ENCODE data around the gene COL18A1. TPM values are rescaled to one million over a fixed set of nuclear protein-coding genes. Genes with fewer than 3 reads are reported as not detected.

COL18A1 gene
- total and polyA plus RNA-seq, 11 donors = 31.7 to 109 (median 59.0) TPM

DNA sequence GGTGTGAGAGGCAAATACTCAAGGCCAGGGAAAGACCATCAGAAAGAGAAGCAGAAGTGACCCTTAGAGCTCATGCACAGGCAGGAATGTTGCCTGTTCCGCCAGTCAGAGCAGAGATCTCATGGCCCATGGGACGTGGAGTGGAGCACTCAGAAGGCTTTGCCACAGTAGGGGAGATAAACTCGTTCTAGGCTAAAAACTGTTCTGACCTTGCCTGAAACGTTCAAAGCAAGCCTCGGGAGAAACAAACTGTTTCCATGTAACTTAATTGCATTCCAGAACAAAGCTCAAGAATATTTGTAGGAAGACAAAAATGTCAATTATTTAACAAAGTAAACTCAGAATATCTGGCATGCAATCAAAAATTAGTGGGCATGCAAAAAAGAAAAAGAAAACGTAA, 158.0 kb downstream of the COL18A1 start:
- Histone ChIP-seq H3K27me3 (peaks cover 0 to 34% (median 3%) of the 10 kb centered on the region in 9 donors), H3K4me3 (no peak overlapping the region), H3K36me3 (no peaks in the 10 kb centered on the region), H3K27ac (no peak overlapping the region), H3K4me1 (no peaks in the 10 kb centered on the region), H3K9me3 (peaks cover 0 to 9% (median 0%) of the 10 kb centered on the region in 12 donors)
- ATAC-seq (no peak), DNase-seq (no peak)
- TF ChIP-seq POLR2A (IDR thresholded peaks at IDR 0.05) = no peak
- TF ChIP-seq, protein P1, sequence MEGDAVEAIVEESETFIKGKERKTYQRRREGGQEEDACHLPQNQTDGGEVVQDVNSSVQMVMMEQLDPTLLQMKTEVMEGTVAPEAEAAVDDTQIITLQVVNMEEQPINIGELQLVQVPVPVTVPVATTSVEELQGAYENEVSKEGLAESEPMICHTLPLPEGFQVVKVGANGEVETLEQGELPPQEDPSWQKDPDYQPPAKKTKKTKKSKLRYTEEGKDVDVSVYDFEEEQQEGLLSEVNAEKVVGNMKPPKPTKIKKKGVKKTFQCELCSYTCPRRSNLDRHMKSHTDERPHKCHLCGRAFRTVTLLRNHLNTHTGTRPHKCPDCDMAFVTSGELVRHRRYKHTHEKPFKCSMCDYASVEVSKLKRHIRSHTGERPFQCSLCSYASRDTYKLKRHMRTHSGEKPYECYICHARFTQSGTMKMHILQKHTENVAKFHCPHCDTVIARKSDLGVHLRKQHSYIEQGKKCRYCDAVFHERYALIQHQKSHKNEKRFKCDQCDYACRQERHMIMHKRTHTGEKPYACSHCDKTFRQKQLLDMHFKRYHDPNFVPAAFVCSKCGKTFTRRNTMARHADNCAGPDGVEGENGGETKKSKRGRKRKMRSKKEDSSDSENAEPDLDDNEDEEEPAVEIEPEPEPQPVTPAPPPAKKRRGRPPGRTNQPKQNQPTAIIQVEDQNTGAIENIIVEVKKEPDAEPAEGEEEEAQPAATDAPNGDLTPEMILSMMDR (IDR thresholded peaks at IDR 0.05) = no peak
- intact Hi-C loops (cut with DNase I) = loop anchor here in 1 of 10 donors (5.0 kb wide), 1 partner anchor 34 kb away; no protein-coding TSS in a partner anchor
- 51 to 65% (median 62%) methylated on average over 6 of the region's 6 CpGs for WGBS, 4 donors

Small RNA genes lying within 50 kb of the gene (microRNA-seq; reads per million reads assigned to microRNA genes)
- gene MIR6815 = 0.60 to 4.8 (median 3.0) reads per million in 4 donors

Other genes starting within 250 kb of the COL18A1 start
- gene POFUT2, start 117.3 kb upstream of the COL18A1 start, total RNA-seq = 10 to 100 TPM; 10.8 to 22.0 (median 18.5) TPM
- 10 to 100 TPM; 14.1 to 25.8 TPM for gene POFUT2, start 117.3 kb upstream of the COL18A1 start, polyA plus RNA-seq
- 1 to 10 TPM; 2.4 to 7.0 (median 3.0) TPM for gene SLC19A1, start 137.3 kb downstream of the COL18A1 start, total RNA-seq
- gene SLC19A1, start 137.3 kb downstream of the COL18A1 start, polyA plus RNA-seq = 1 to 10 TPM; 3.5 to 4.3 TPM
- gene PCBP3, start 238.6 kb downstream of the COL18A1 start, total RNA-seq = 10 to 100 TPM in 2 of 9 donors, 1 to 10 TPM in 5, under 1 TPM in 1, not detected in 1; 0.87 to 11.4 (median 2.9) TPM
- 1 to 10 TPM in 1 of 2 donors, under 1 TPM in 1; 0.72 to 1.9 TPM for gene PCBP3, start 238.6 kb downstream of the COL18A1 start, polyA plus RNA-seq